Activated T-cell treated with anti-CD3 and anti-CD28 coated beads for 24 hours (primary cell): ENCODE results near the gene LGALS16.
"Not testable (repeated sequence)": the region's sequence is repeated elsewhere in the genome, so short reads cannot be mapped to it uniquely, and the experiment has no call there.

ENCODE experiments used
- DNase-seq: peaks from one replicate; pipeline ENCODE4 v3.0.0-alpha.2; 2020; ENCODE audit warnings: low read depth

The LGALS16 gene

GRCh38 chr19:39655613-39656012, at the start of gene LGALS16:
LGALS16 (plus strand) TSS chr19:39655913; CDS start chr19:39655962, 49 bp downstream.
- DNase-seq: no peak

- DNase-seq: no peak
Observed at GRCh38 chr19:39607021-39607420, 48.7 kb upstream of the LGALS16 start.

GRCh38 chr19:39607561-39607960, 48.2 kb upstream of the LGALS16 start:
- no peak for DNase-seq

- DNase-seq: no peak
Observed at GRCh38 chr19:39613597-39613996, 42.1 kb upstream of the LGALS16 start.

GRCh38 chr19:39617745-39618144, 38.0 kb upstream of the LGALS16 start:
- DNase-seq: no peak

- DNase-seq: no peak
Observed at GRCh38 chr19:39623946-39624345, 31.8 kb upstream of the LGALS16 start.

- DNase-seq: not testable (repeated sequence)
Observed at GRCh38 chr19:39627631-39628030, 28.1 kb upstream of the LGALS16 start.

- DNase-seq: no peak
Observed at GRCh38 chr19:39631178-39631577, 24.5 kb upstream of the LGALS16 start.

- no peak for DNase-seq
Observed at GRCh38 chr19:39631626-39632025, 24.1 kb upstream of the LGALS16 start.

- DNase-seq: no peak
Observed at GRCh38 chr19:39637891-39638290, 17.8 kb upstream of the LGALS16 start.

GRCh38 chr19:39641773-39642172, 13.9 kb upstream of the LGALS16 start:
- DNase-seq: no peak

GRCh38 chr19:39643591-39643990, 12.1 kb upstream of the LGALS16 start:
- DNase-seq: no peak

- no peak for DNase-seq
Observed at GRCh38 chr19:39645800-39646411, 9.8 kb upstream of the LGALS16 start.

GRCh38 chr19:39647918-39648317, 7.8 kb upstream of the LGALS16 start:
- DNase-seq: no peak

- no peak for DNase-seq
Observed at GRCh38 chr19:39659791-39660190, 4.1 kb downstream of the LGALS16 start.

GRCh38 chr19:39660661-39661060, 4.9 kb downstream of the LGALS16 start:
- no peak for DNase-seq

- no peak for DNase-seq
Observed at GRCh38 chr19:39661565-39661964, 5.9 kb downstream of the LGALS16 start.

GRCh38 chr19:39669860-39670259, 14.1 kb downstream of the LGALS16 start:
- DNase-seq: not testable (repeated sequence)

GRCh38 chr19:39670998-39671397, 15.3 kb downstream of the LGALS16 start:
- DNase-seq: no peak

- DNase-seq: peak; percentile 49
Observed at GRCh38 chr19:39671739-39672363, 16.1 kb downstream of the LGALS16 start.

- no peak for DNase-seq
Observed at GRCh38 chr19:39672473-39672872, 16.8 kb downstream of the LGALS16 start.

GRCh38 chr19:39673862-39674261, 18.1 kb downstream of the LGALS16 start:
- DNase-seq: not testable (repeated sequence)

GRCh38 chr19:39676004-39676403, 20.3 kb downstream of the LGALS16 start:
- no peak for DNase-seq
